NT2/D1 (cell line): Measurements from ENCODE around the gene BLOC1S4.
A peak's percentile ranks its signal among the peaks of the same experiment; 100 is the strongest.

ENCODE experiments used
- DNase-seq: peaks from one replicate; pipeline ENCODE4 v3.0.0-alpha.2; 2011; ENCODE audit warnings: low read depth, low spot score
- H3K27me3 ChIP-seq: 2 replicates; pipeline ENCODE4 v1.6.0; 2011; ENCODE audit warnings: mild to moderate bottlenecking; ENCODE audit not compliant: insufficient read length, insufficient read depth
- H3K36me3 ChIP-seq: 2 replicates; pipeline ENCODE4 v1.6.1; 2011; ENCODE audit warnings: mild to moderate bottlenecking, low read length, mixed read lengths; ENCODE audit not compliant: insufficient read depth, insufficient read length
- H3K4me1 ChIP-seq: 2 replicates; pipeline ENCODE4 v1.5.1; 2011; ENCODE audit not compliant: insufficient read depth, insufficient read length
- H3K4me3 ChIP-seq: 2 replicates; pipeline ENCODE4 v1.5.1; 2011; ENCODE audit warnings: low read depth; ENCODE audit not compliant: insufficient read length
- H3K9ac ChIP-seq: 2 replicates; pipeline ENCODE4 v1.6.0; 2011; ENCODE audit warnings: low read depth; ENCODE audit not compliant: insufficient read length
- H3K9me3 ChIP-seq: 2 replicates; pipeline ENCODE4 v1.5.1; 2011; ENCODE audit warnings: mild to moderate bottlenecking, low read length; ENCODE audit not compliant: insufficient read depth
- SUZ12 ChIP-seq: IDR thresholded peaks from 2 replicates; pipeline ENCODE4 v1.6.1; 2011; ENCODE audit not compliant: insufficient read length, insufficient read depth; ENCODE audit errors: extremely low read depth
- YY1 ChIP-seq: IDR thresholded peaks from 2 replicates; pipeline ENCODE4 v1.6.1; 2011; ENCODE audit not compliant: insufficient read length, insufficient read depth
- ZNF274 ChIP-seq: IDR thresholded peaks from 2 replicates; pipeline ENCODE4 v1.6.1; 2011; ENCODE audit warnings: mild to moderate bottlenecking, low read depth, low read length

BLOC1S4 gene

GRCh38 chr4:6674500-6675149 is 41.3 kb upstream of the BLOC1S4 start:
- TF ChIP-seq ZNF274 = no peak
- Histone ChIP-seq H3K36me3 (peaks cover 49% of the 10 kb centered on the region), H3K4me1 (peaks cover 4% of the 10 kb centered on the region), H3K4me3 (peak overlapping the region; percentile 88), H3K9me3 (peaks cover 14% of the 10 kb centered on the region; the same call in 1 of the 2 replicates), H3K27me3 (no peaks in the 10 kb centered on the region), H3K9ac (peak overlapping the region; percentile 91)
- DNase-seq = no peak

GRCh38 chr4:6676722-6677558 is 39.0 kb upstream of the BLOC1S4 start:
- TF ChIP-seq SUZ12 (no peak), YY1 (no peak)
- H3K36me3 ChIP-seq = peaks cover 43% of the 10 kb centered on the region
- H3K9ac ChIP-seq = peak overlapping the region; percentile 11
- peaks cover 4% of the 10 kb centered on the region for H3K4me1 ChIP-seq
- no peak overlapping the region for H3K4me3 ChIP-seq
- no peak for DNase-seq
- peaks cover 16% of the 10 kb centered on the region; the same call in 1 of the 2 replicates for H3K9me3 ChIP-seq
- H3K27me3 ChIP-seq = no peaks in the 10 kb centered on the region

GRCh38 chr4:6680372-6681034 is 35.5 kb upstream of the BLOC1S4 start:
- H3K9me3 ChIP-seq = peaks cover 4% of the 10 kb centered on the region; the same call in 1 of the 2 replicates
- TF ChIP-seq SUZ12 (no peak), ZNF274 (no peak), YY1 (no peak)
- peaks cover 36% of the 10 kb centered on the region for H3K36me3 ChIP-seq
- H3K4me1 ChIP-seq = peaks cover 9% of the 10 kb centered on the region
- H3K9ac ChIP-seq = no peak overlapping the region
- DNase-seq = no peak
- no peaks in the 10 kb centered on the region for H3K27me3 ChIP-seq
- no peak overlapping the region for H3K4me3 ChIP-seq

- no peak overlapping the region for H3K9ac ChIP-seq
- H3K36me3 ChIP-seq = peaks cover 29% of the 10 kb centered on the region
- no peaks in the 10 kb centered on the region for H3K27me3 ChIP-seq
- no peak for DNase-seq
- H3K9me3 ChIP-seq = peaks cover 4% of the 10 kb centered on the region; the same call in 1 of the 2 replicates
- peaks cover 9% of the 10 kb centered on the region for H3K4me1 ChIP-seq
- H3K4me3 ChIP-seq = no peak overlapping the region
- TF ChIP-seq YY1 = no peak
- no peak for TF ChIP-seq ZNF274
- no peak for TF ChIP-seq SUZ12
Observed at GRCh38 chr4:6681191-6681590, 34.8 kb upstream of the BLOC1S4 start.

GRCh38 chr4:6682862-6683590 is 32.9 kb upstream of the BLOC1S4 start:
- Histone ChIP-seq H3K36me3 (peaks cover 15% of the 10 kb centered on the region), H3K4me1 (peaks cover 13% of the 10 kb centered on the region)

GRCh38 chr4:6684656-6685055 is 31.3 kb upstream of the BLOC1S4 start:
- H3K27me3 ChIP-seq = no peaks in the 10 kb centered on the region
- H3K4me1 ChIP-seq = peaks cover 24% of the 10 kb centered on the region
- H3K36me3 ChIP-seq = peaks cover 5% of the 10 kb centered on the region
- no peak overlapping the region for H3K4me3 ChIP-seq
- no peak for DNase-seq
- peaks cover 11% of the 10 kb centered on the region; the same call in 1 of the 2 replicates for H3K9me3 ChIP-seq
- TF ChIP-seq SUZ12 (no peak), ZNF274 (no peak), YY1 (no peak)
- no peak overlapping the region for H3K9ac ChIP-seq

More at GRCh38 chr4:6682862-6683590, 32.9 kb upstream of the BLOC1S4 start:
- Histone ChIP-seq H3K27me3 (no peaks in the 10 kb centered on the region), H3K4me3 (no peak overlapping the region), H3K9ac (peak overlapping the region; percentile 6), H3K9me3 (peaks cover 11% of the 10 kb centered on the region; the same call in 1 of the 2 replicates)
- no peak for DNase-seq
- TF ChIP-seq ZNF274 (no peak), YY1 (no peak), SUZ12 (no peak)
